ENCODE measurements around the gene NPIPB6.

Gene NPIPB6

DNA sequence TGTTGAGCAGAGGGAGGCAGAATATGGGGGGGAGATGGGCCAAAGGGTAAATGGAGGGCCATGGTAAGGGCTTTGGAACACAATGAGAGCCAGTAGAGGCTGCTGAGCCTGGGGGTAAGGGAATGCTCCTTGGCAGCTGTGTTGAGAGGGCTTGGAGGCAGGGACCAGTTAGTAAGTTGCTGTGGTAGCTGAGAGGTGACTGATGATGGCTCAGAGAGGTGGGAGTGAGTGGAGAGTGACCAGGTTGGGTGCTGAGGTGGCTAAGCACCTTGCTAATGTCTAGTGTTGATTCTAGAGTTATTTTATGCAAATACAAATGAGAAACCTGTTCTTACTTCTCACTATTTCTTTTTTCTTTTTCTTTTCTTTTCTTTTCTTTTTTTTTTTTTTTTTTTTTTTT is 60.2 kb downstream of the NPIPB6 start:
- no peak for TF ChIP-seq CTCF (IDR thresholded peaks at IDR 0.05; ENCODE audit: insufficient read depth, low read depth, low read length, missing control alignments)
- H3K4me3 ChIP-seq (ENCODE audit: low read length) = no peak overlapping the region
- DNase-seq (ENCODE audit: low read depth) = no peak

GRCh38 chr16:28301620-28302019 is 61.7 kb downstream of the NPIPB6 start:
- no peak for TF ChIP-seq CTCF (IDR thresholded peaks at IDR 0.05; ENCODE audit: insufficient read depth, low read depth, low read length, missing control alignments)
- H3K4me3 ChIP-seq (ENCODE audit: low read length) = no peak overlapping the region

DNA sequence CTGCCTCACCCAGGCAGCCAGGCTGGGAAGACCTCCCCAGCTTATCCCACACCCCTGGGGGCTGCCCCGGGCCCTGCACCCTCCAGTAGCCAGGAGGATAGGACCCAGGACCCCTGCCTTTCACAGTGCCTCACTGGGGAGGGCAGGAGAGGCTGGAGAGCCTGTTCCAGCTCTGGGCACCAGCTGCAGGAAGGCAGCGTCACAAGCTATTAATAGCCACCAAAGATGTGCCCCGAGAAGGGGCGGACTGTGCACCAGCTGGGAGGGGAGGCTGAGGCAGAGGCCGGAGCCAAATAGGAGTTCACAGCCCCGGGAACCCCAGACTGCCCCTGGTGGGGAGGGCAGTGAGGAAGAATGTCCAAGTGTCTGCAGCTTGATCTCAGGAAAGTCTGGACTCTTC is 62.2 kb downstream of the NPIPB6 start:
- no peak for TF ChIP-seq CTCF (IDR thresholded peaks at IDR 0.05; ENCODE audit: insufficient read depth, low read depth, low read length, missing control alignments)
- no peak for DNase-seq (ENCODE audit: low read depth)
- no peak overlapping the region for H3K4me3 ChIP-seq (ENCODE audit: low read length)

More at GRCh38 chr16:28301620-28302019, 61.7 kb downstream of the NPIPB6 start:
- DNase-seq (ENCODE audit: low read depth) = no peak

DNA sequence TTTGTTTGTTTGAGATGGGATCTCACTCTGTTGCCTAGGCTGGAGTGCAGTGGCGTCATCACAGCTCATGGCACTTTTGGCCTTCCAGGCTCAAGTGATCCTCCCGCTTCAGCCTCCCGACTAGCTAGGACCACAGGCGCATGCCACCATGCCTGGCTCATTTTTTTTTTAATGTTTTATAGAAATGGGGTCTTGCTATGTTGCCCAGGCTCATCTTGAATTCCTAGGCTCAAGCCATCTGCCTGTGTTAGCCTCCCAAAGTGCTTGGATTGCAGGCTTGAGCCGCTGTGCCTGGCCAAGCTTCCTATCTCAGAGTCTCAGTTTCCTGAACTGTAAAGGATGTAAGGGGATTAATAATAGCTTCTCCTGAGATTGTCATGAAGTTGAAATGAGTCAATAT is 63.0 kb downstream of the NPIPB6 start:
- no peak for DNase-seq (ENCODE audit: low read depth)
- H3K4me3 ChIP-seq (ENCODE audit: low read length) = no peak overlapping the region
- no peak for TF ChIP-seq CTCF (IDR thresholded peaks at IDR 0.05; ENCODE audit: insufficient read depth, low read depth, low read length, missing control alignments)

DNA sequence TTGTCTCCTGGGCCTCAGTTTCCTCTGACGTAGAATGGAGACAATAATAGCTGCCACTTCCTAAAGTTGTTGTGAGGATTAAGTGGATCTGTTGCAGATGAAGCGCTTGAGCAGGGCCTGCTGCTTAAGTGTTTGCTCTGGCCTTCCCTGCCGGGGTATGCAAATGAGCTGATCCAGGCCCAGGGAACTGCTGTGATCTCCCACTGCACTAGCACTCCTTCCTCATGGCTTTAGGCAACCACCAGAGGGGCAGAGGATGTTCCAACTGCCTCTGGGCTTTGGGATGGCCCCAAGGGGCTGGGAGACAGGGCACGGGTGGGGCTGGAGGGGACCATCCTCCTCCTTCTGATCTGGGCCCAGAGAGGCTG is 64.8 kb downstream of the NPIPB6 start:
- DNase-seq (ENCODE audit: low read depth) = no peak
- TF ChIP-seq CTCF (IDR thresholded peaks at IDR 0.05; ENCODE audit: insufficient read depth, low read depth, low read length, missing control alignments) = no peak
- no peak overlapping the region for H3K4me3 ChIP-seq (ENCODE audit: low read length)

- no peak for DNase-seq (ENCODE audit: low read depth)
These were observed 65.4 kb downstream of the NPIPB6 start for GRCh38 chr16:28297784-28298510.

More at GRCh38 chr16:28297784-28298510, 65.4 kb downstream of the NPIPB6 start:
- no peak overlapping the region for H3K4me3 ChIP-seq (ENCODE audit: low read length)
- no peak for TF ChIP-seq CTCF (IDR thresholded peaks at IDR 0.05; ENCODE audit: insufficient read depth, low read depth, low read length, missing control alignments)
